Stimulated activated naive CD8-positive, alpha-beta T cell treated with anti-CD3 and anti-CD28 coated beads, Interleukin-15, Interleukin-2, amounts not matched to agents 100 U/mL and 50 U/mL, for 24 hours (primary cell): ENCODE measurements around the gene DNMBP.
"Not testable (repeated sequence)": the region's sequence is repeated elsewhere in the genome, so short reads cannot be mapped to it uniquely, and the experiment has no call there.

Source experiments
- ATAC-seq: fragments of 150-1000 bp; cut with Tn5 transposase; one replicate; pipeline ENCODE4 v1.10.0; 2021
- DNase-seq: peaks from one replicate; pipeline ENCODE4 v3.0.0; 2021

The DNMBP gene

GRCh38 chr10:100014071-100014762, 4.5 kb upstream of the DNMBP start:
- no peak for ATAC-seq
- DNase-seq: no peak

GRCh38 chr10:100013621-100014020, 3.9 kb upstream of the DNMBP start:
- DNase-seq: no peak
- no peak for ATAC-seq

- ATAC-seq: not testable (repeated sequence)
Observed at GRCh38 chr10:100011906-100012305, 2.2 kb upstream of the DNMBP start.

GRCh38 chr10:100009283-100009792, 409 bp downstream of the DNMBP start:
- DNase-seq: no peak
- ATAC-seq: peak; percentile 67

More at GRCh38 chr10:100011906-100012305, 2.2 kb upstream of the DNMBP start:
- DNase-seq: not testable (repeated sequence)

GRCh38 chr10:100008708-100009282, 952 bp downstream of the DNMBP start:
- no peak for DNase-seq
- no peak for ATAC-seq

GRCh38 chr10:100008142-100008522, 1.6 kb downstream of the DNMBP start:
- no peak for DNase-seq
- no peak for ATAC-seq

GRCh38 chr10:100007231-100008141, 2.3 kb downstream of the DNMBP start:
- DNase-seq (no peak), ATAC-seq (no peak)

GRCh38 chr10:100006243-100006886, 3.4 kb downstream of the DNMBP start:
- DNase-seq: peak; percentile 10
- peak; percentile 75 for ATAC-seq

- no peak for DNase-seq
- no peak for ATAC-seq
Observed at GRCh38 chr10:100004805-100005510, 4.8 kb downstream of the DNMBP start.

- ATAC-seq (no peak), DNase-seq (no peak)
Observed at GRCh38 chr10:100000109-100000644, 9.6 kb downstream of the DNMBP start.

- DNase-seq: no peak
- no peak for ATAC-seq
Observed at GRCh38 chr10:99999319-100000108, 10.2 kb downstream of the DNMBP start.

GRCh38 chr10:99998889-99999288, 10.9 kb downstream of the DNMBP start:
- ATAC-seq (no peak), DNase-seq (no peak)

- ATAC-seq (no peak), DNase-seq (no peak)
Observed at GRCh38 chr10:99996671-99997648, 12.8 kb downstream of the DNMBP start.

GRCh38 chr10:99995713-99996112, 14.0 kb downstream of the DNMBP start:
- no peak for DNase-seq
- no peak for ATAC-seq

GRCh38 chr10:99995269-99995668, 14.5 kb downstream of the DNMBP start:
- DNase-seq: no peak
- ATAC-seq: no peak

- no peak for DNase-seq
- no peak for ATAC-seq
Observed at GRCh38 chr10:99994801-99995200, 14.9 kb downstream of the DNMBP start.

GRCh38 chr10:99993701-99994689, 15.8 kb downstream of the DNMBP start:
- DNase-seq: peak; percentile 71
- ATAC-seq: peak; percentile 92

GRCh38 chr10:99985637-99986036, 24.1 kb downstream of the DNMBP start:
- ATAC-seq, DNase-seq: not testable (repeated sequence)
